AG09309 (cell line): ENCODE measurements around the gene CORO6.
A peak's percentile ranks its signal among the peaks of the same experiment; 100 is the strongest.

Source experiments
- DNase-seq: peaks from one replicate; pipeline ENCODE4 v3.0.0-alpha.2; 2010; ENCODE audit warnings: low read depth
- H3K4me3 ChIP-seq: 2 replicates; pipeline ENCODE4 v1.5.1; 2011; ENCODE audit warnings: mild to moderate bottlenecking, low read depth, low read length, moderate library complexity; ENCODE audit not compliant: control insufficient read depth
- CTCF ChIP-seq: IDR thresholded peaks from 2 replicates; pipeline ENCODE4 v1.5.1; 2011; ENCODE audit warnings: mild to moderate bottlenecking, low read depth, low read length, inconsistent platforms; ENCODE audit not compliant: insufficient read depth, control insufficient read depth; ENCODE audit errors: missing control alignments

CORO6 gene

GRCh38 chr17:29585080-29585751, 37.5 kb downstream of the CORO6 start:
- no peak for DNase-seq
- TF ChIP-seq CTCF = peak; percentile 46
- H3K4me3 ChIP-seq = no peak overlapping the region

- H3K4me3 ChIP-seq = no peak overlapping the region
- TF ChIP-seq CTCF = no peak
- DNase-seq = no peak
Observed at GRCh38 chr17:29584452-29585079, 38.1 kb downstream of the CORO6 start.

- H3K4me3 ChIP-seq = no peak overlapping the region
- no peak for DNase-seq
- TF ChIP-seq CTCF = no peak
Observed at GRCh38 chr17:29583324-29584248, 39.1 kb downstream of the CORO6 start.

- H3K4me3 ChIP-seq = no peak overlapping the region
- no peak for TF ChIP-seq CTCF
- no peak for DNase-seq
Observed at GRCh38 chr17:29582772-29583171, 39.9 kb downstream of the CORO6 start.

GRCh38 chr17:29582254-29582765, 40.4 kb downstream of the CORO6 start:
- TF ChIP-seq CTCF = no peak

GRCh38 chr17:29581583-29582253, 41.0 kb downstream of the CORO6 start:
- H3K4me3 ChIP-seq = no peak overlapping the region
- DNase-seq = no peak

More at GRCh38 chr17:29582254-29582765, 40.4 kb downstream of the CORO6 start:
- no peak for DNase-seq
- H3K4me3 ChIP-seq = no peak overlapping the region

More at GRCh38 chr17:29581583-29582253, 41.0 kb downstream of the CORO6 start:
- TF ChIP-seq CTCF = no peak
